Gastroesophageal sphincter (tissue), 4 donors: ENCODE data around the gene NCOR2. TPM values are rescaled to one million over a fixed set of nuclear protein-coding genes. Genes with fewer than 3 reads are reported as not detected.
A peak's percentile ranks its signal among the peaks of the same experiment; 100 is the strongest.

Experiments
- ATAC-seq: fragments of 150-250 bp; one replicate; pipeline ENCODE4 v1.9.1; 2016; ENCODE audit warnings: mild to moderate bottlenecking, moderate library complexity
- H3K27ac ChIP-seq, 4 donors: fragments of 200-600 bp; sonication (generic) in 3 of 4; 1 replicate in 3 of 4; 2 replicates in 1 of 4; pipeline ENCODE4 v1.5.1; 2016 to 2019
- H3K27me3 ChIP-seq: fragments of 200-600 bp; sonication (generic); one replicate; pipeline ENCODE4 v1.5.1; 2019
- H3K36me3 ChIP-seq, 2 donors: fragments of 200-600 bp; sonication (generic); one replicate each; pipeline ENCODE4 v1.5.1; 2019; ENCODE audit warnings: control low read depth in 1 of 2
- H3K4me1 ChIP-seq, 3 donors: fragments of 200-600 bp; sonication (generic); 1 replicate in 2 of 3; 2 replicates in 1 of 3; pipeline ENCODE4 v1.5.1; 2016 to 2019; ENCODE audit warnings: control low read depth in 2 of 3
- H3K4me3 ChIP-seq, 2 donors: fragments of 200-600 bp; sonication (generic); one replicate each; pipeline ENCODE4 v1.5.1; 2019; ENCODE audit warnings: mild to moderate bottlenecking in 1 of 2, moderate library complexity in 1 of 2
- H3K9me3 ChIP-seq, 3 donors: fragments of 200-600 bp; sonication (generic); one replicate each; pipeline ENCODE4 v1.5.1; 2017 to 2019; ENCODE audit warnings: control low read depth in 2 of 3
- CTCF ChIP-seq, 4 experiments: fragments of 200-600 bp in 2 of 4; fragments of 450-650 bp in 2 of 4; sonication (generic) in 1 of 4; IDR thresholded peaks; one replicate each; pipeline ENCODE4 v1.5.1; 2017 to 2019; ENCODE audit warnings: antibody characterized with exemption in 4 of 4, mild to moderate bottlenecking in 2 of 4, moderate library complexity in 2 of 4
- EP300 ChIP-seq: sonication (generic); formaldehyde crosslinking; IDR thresholded peaks from one replicate; pipeline ENCODE4 v1.6.1; 2017; ENCODE audit warnings: antibody characterized with exemption, mild to moderate bottlenecking
- POLR2A ChIP-seq, 2 donors: fragments of 450-650 bp; IDR thresholded peaks; one replicate each; pipeline ENCODE4 v1.6.1; 2017; ENCODE audit warnings: antibody characterized with exemption in 2 of 2, mild to moderate bottlenecking in 2 of 2, moderate library complexity in 1 of 2
- POLR2AphosphoS5 ChIP-seq: sonication (generic); formaldehyde crosslinking; IDR thresholded peaks from one replicate; pipeline ENCODE4 v1.6.1; 2017; ENCODE audit warnings: antibody characterized with exemption
- WGBS, 2 donors: methylation state at CpG; one replicate each; pipeline ENCODE4 v1.1.5; 2018; ENCODE audit warnings: low coverage in 1 of 2; 5-methylcytosine and 5-hydroxymethylcytosine counted together
- total RNA-seq, 4 donors: library from RNA; depleted of rRNA; stranded (reverse); fragments of >200 nt; gene quantifications; one replicate each; pipeline ENCODE4 v1.1.0, GENCODE V29; 2016

The NCOR2 gene
- total RNA-seq, 4 donors from 2014 or later, result 67.2 to 148 (median 105) TPM

GRCh38 chr12:124609041-124609989, 41.9 kb upstream of the NCOR2 start:
- Histone ChIP-seq H3K4me3 (no peak overlapping the region), H3K27ac (peak overlapping the region in 3 of 4 donors; percentile 5 to 62 (median 54)), H3K9me3 (no peaks in the 10 kb centered on the region), H3K36me3 (no peaks in the 10 kb centered on the region), H3K27me3 (no peaks in the 10 kb centered on the region), H3K4me1 (peaks cover 0 to 39% (median 10%) of the 10 kb centered on the region in 3 donors)
- 14 to 29% methylated on average over 11 to 26 of the region's 32 CpGs for WGBS, 2 donors
- ATAC-seq, result peak; percentile 71
- no peak for TF ChIP-seq EP300
- TF ChIP-seq POLR2A (IDR thresholded peaks at IDR 0.05), result no peak
- TF ChIP-seq POLR2AphosphoS5, result peak; percentile 68
- TF ChIP-seq CTCF (IDR thresholded peaks at IDR 0.05), result no peak

GRCh38 chr12:124608450-124608870, 41.0 kb upstream of the NCOR2 start:
- Histone ChIP-seq H3K4me1 (peaks cover 0 to 38% (median 10%) of the 10 kb centered on the region in 3 donors), H3K36me3 (no peaks in the 10 kb centered on the region), H3K4me3 (no peak overlapping the region), H3K27ac (peak overlapping the region in 3 of 4 donors; percentile 5 to 62 (median 54)), H3K27me3 (no peaks in the 10 kb centered on the region), H3K9me3 (no peaks in the 10 kb centered on the region)
- 53 to 80% methylated on average over 2 to 4 of the region's 10 CpGs for WGBS, 2 donors
- no peak for ATAC-seq
- no peak for TF ChIP-seq POLR2A (IDR thresholded peaks at IDR 0.05)
- no peak for TF ChIP-seq EP300
- TF ChIP-seq CTCF (IDR thresholded peaks at IDR 0.05), result no peak
- no peak for TF ChIP-seq POLR2AphosphoS5

GRCh38 chr12:124607681-124608425, 40.4 kb upstream of the NCOR2 start:
- H3K4me3 ChIP-seq, result no peak overlapping the region
- H3K27me3 ChIP-seq, result no peaks in the 10 kb centered on the region
- H3K36me3 ChIP-seq, result no peaks in the 10 kb centered on the region
- TF ChIP-seq POLR2A (IDR thresholded peaks at IDR 0.05) (no peak), EP300 (no peak), CTCF (IDR thresholded peaks at IDR 0.05) (no peak), POLR2AphosphoS5 (no peak)
- H3K9me3 ChIP-seq, result no peaks in the 10 kb centered on the region
- peaks cover 0 to 33% (median 10%) of the 10 kb centered on the region in 3 donors for H3K4me1 ChIP-seq
- no peak for ATAC-seq
- 83 to 86% methylated on average over 13 of the region's 23 CpGs for WGBS, 2 donors
- peak overlapping the region in 2 of 4 donors; percentile 54 to 62 for H3K27ac ChIP-seq

DNA sequence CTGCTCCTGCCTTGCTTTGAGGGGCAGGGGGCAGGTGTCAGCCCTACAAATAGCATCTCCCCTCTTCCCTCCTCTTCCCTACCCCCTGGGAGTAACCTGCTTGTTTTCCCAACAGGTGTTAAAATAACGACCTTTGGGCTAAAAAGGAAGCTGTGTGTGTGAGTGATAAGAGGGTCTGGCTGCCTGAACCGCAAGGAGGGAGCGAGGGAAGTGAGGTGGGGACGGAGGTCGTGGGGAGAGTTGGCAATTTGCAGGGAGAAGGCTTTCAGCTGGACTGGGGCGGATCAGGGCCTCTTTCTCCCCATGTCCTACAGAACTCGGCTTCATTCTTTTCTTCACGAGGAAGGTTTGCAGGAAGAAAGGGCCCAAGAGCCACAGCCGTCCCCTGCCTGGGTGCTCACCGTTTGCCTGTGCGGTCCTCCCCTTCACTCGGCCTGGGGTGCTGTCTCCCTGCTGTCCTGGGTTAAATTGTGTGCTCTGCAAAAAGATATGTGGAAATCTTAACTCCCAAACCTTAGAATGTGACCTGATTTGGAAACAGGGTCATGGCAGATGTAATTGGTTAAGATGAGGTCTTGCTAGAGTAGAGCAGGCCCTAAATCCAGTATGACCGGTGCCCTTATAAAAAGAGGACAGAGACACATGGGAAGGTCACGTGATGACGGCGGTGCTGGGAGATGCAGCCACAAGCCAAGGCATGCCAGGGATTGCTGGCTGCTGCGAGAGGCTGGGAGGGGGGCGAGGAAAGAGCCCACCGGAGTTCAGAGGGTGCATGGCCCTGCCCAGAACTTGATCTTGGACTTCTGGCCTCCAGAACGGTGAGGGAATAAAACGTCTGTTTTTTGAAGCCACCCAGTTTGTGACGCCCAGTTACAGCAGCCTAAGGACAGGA, 38.7 kb upstream of the NCOR2 start:
- peak; percentile 5 for ATAC-seq
- no peak overlapping the region for H3K27ac ChIP-seq
- TF ChIP-seq EP300 (no peak), CTCF (IDR thresholded peaks at IDR 0.05) (no peak), POLR2A (IDR thresholded peaks at IDR 0.05) (no peak), POLR2AphosphoS5 (no peak)
- no peaks in the 10 kb centered on the region for H3K36me3 ChIP-seq
- H3K4me1 ChIP-seq, result peaks cover 0 to 33% (median 10%) of the 10 kb centered on the region in 3 donors
- H3K9me3 ChIP-seq, result no peaks in the 10 kb centered on the region
- no peaks in the 10 kb centered on the region for H3K27me3 ChIP-seq
- H3K4me3 ChIP-seq, result no peak overlapping the region
- 80 to 87% methylated on average over 6 to 17 of the region's 22 CpGs for WGBS, 2 donors
